ENCODE results near the gene STRA6.
"Not testable (repeated sequence)": the region's sequence is repeated elsewhere in the genome, so short reads cannot be mapped to it uniquely, and the experiment has no call there.

Gene STRA6

DNA sequence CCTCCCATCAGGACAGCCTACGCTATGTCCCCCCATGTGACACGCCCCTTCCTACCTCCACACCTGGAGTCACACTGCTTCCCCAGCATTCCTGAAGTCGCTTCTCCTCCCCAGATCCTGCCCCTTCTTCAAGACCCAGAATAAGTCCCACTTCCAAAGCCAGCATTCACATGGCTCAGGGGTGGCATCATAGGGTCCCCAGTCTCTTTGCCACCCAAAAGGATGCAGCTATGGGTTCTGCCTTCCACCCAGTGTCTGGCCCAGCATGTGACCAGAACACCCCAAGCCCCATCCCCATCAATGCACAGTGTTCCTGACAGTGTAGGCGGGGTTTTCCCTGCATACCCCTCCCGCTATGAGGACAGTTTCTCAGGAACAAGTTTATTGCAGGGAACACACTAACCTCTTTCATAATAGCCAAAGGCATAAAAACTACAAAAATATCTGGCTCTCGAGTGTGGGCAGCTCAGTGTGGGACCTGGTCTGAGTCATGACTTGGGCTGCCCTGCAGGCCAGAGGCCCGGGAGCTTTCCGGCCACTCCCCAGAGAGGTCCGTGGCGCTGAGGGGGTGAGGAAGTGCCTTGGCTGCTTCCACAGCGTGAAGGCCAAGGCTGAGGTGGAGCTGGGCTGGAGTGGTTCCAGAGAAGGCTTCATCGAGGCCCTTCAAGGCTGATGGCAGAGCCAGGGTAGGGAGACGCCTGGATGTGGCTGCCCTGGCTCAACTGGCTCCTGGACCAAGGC, 23.3 kb downstream of the STRA6 start:
- DNase-seq, result no peak

DNA sequence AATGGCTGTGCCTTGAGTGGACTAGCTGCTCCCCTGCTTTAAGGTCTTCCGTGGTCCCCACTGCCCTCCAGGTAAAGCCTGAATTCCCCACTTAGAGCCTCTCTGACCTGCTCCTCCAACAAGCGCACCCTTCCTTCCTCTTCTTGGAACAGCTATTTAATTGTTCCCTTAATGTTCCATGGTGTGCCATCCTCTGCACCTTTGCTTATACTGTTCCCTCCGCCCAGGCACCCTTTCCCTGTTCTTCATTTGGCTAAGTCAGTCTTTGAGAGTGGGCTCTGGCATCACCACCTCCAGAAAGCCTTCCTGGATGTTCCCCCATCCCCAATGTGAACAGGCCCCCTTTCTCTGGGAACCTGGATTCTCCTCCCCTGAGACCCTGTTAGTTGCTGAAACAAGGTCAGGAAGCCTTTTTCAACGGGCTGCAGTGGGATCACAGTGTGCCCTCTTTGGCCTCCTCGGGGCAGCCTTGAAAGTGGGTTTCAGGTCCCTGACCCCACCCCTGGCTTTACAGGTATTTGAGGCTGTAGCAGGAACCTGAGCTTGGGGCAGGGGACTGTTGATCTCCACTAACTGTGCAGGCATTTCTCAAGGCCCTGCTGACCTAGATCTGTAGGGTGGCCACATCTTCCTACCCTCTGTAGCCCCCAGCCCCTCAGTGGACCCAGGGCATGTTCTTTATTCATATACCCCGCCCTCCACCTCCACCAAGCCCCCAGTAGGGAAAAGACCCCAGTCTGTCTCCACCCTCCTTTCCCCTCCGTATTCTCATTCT, 24.1 kb downstream of the STRA6 start:
- DNase-seq, result no peak

DNA sequence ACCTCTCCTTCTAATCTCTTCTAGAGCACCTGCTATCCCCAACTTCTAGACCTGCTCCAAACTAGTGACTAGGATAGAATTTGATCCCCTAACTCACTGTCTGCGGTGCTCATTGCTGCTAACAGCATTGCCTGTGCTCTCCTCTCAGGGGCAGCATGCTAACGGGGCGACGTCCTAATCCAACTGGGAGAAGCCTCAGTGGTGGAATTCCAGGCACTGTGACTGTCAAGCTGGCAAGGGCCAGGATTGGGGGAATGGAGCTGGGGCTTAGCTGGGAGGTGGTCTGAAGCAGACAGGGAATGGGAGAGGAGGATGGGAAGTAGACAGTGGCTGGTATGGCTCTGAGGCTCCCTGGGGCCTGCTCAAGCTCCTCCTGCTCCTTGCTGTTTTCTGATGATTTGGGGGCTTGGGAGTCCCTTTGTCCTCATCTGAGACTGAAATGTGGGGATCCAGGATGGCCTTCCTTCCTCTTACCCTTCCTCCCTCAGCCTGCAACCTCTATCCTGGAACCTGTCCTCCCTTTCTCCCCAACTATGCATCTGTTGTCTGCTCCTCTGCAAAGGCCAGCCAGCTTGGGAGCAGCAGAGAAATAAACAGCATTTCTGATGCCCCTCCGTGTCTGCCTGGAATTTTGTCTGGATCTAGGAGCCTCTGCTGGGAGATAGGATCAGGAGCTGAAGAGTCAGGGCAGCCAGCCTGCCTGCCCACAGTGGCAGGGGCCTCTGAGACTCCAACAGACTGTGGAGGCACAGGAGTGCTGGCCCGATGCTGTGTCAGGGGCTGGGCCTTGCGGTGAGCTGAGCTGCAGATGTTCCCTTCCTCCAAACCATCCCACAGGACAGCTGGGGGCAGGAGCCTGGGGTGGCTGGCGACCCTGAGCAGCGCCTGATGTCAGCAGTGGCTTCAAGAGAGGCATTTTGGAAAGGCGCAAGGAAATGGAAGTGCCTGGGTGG, 26.0 kb downstream of the STRA6 start:
- DNase-seq, result no peak

DNA sequence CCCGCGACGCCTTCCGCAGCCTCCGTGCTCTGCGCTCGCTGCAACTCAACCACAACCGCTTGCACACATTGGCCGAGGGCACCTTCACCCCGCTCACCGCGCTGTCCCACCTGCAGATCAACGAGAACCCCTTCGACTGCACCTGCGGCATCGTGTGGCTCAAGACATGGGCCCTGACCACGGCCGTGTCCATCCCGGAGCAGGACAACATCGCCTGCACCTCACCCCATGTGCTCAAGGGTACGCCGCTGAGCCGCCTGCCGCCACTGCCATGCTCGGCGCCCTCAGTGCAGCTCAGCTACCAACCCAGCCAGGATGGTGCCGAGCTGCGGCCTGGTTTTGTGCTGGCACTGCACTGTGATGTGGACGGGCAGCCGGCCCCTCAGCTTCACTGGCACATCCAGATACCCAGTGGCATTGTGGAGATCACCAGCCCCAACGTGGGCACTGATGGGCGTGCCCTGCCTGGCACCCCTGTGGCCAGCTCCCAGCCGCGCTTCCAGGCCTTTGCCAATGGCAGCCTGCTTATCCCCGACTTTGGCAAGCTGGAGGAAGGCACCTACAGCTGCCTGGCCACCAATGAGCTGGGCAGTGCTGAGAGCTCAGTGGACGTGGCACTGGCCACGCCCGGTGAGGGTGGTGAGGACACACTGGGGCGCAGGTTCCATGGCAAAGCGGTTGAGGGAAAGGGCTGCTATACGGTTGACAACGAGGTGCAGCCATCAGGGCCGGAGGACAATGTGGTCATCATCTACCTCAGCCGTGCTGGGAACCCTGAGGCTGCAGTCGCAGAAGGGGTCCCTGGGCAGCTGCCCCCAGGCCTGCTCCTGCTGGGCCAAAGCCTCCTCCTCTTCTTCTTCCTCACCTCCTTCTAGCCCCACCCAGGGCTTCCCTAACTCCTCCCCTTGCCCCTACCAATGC, 27.1 kb downstream of the STRA6 start:
- no peak for DNase-seq

DNA sequence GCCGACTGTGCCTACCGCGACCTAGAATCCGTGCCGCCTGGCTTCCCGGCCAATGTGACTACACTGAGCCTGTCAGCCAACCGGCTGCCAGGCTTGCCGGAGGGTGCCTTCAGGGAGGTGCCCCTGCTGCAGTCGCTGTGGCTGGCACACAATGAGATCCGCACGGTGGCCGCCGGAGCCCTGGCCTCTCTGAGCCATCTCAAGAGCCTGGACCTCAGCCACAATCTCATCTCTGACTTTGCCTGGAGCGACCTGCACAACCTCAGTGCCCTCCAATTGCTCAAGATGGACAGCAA, 27.7 kb downstream of the STRA6 start:
- DNase-seq, result no peak

DNA sequence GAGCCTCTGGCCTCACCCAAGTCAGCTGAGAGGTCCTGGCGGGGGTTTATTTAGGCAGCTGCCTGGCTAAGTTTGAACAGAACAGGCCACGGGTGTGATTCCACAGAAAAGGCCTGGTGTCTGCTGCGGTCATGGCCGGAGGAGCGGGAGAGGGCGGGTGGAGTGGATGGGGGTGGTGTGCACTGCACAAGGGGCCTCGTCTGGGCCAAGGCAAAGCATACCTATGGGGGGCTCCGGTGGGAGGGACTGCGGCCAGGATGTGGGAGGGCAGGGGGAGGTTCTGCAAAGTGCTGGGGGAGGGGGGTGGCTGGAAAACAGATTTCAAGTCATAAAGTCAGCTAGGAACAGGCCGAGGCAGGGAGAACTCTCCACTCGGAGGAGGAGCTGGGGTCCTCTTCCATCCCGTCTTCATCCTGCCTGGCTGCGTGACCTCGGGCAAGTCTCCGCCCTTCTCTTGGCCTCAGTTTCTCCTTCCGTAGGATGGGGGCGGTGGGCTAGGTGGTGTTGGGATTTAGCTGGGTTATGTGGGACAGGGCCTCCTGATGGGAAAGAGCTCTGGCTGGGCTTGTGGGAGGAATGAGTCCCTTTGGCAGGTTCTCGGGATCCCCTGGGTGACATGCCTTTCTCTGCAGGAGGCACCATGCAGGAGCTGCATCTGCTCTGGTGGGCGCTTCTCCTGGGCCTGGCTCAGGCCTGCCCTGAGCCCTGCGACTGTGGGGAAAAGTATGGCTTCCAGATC, 28.2 kb downstream of the STRA6 start:
- no peak for DNase-seq

DNA sequence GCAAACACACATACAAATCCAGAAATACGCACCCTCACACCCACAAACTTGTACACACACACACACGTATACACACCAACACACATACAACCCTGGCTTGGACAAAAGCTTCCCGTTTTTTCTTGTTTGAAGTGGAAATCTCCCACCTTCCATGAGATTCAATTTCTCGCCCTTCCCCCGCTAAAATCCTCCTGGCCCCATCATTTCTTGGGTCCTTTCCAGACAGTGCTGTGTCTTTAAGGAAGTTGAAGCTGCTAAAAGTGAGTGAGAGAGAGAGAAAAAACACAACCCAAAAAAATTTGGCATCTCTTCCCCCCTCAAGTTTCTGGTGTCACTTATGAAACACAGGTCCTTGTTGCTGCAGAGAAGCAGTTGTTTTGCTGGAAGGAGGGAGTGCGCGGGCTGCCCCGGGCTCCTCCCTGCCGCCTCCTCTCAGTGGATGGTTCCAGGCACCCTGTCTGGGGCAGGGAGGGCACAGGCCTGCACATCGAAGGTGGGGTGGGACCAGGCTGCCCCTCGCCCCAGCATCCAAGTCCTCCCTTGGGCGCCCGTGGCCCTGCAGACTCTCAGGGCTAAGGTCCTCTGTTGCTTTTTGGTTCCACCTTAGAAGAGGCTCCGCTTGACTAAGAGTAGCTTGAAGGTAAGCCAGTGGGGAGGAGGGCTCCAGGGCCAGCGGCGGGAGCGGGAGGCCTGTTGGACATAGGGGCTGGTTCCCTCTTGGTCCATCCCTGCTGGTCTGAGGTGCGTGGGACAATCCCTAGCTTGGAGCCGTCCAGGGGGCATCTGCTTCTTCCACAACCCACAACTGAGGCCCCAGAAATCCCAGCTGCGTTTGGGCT, 29.0 kb downstream of the STRA6 start, which contains the start of gene ISLR:
Gene ISLR, plus strand, starts transcription at position 331 of the 839 bp plus-strand sequence. CDS start 1,149 bp downstream, outside the sequence.
- no peak for DNase-seq

DNA sequence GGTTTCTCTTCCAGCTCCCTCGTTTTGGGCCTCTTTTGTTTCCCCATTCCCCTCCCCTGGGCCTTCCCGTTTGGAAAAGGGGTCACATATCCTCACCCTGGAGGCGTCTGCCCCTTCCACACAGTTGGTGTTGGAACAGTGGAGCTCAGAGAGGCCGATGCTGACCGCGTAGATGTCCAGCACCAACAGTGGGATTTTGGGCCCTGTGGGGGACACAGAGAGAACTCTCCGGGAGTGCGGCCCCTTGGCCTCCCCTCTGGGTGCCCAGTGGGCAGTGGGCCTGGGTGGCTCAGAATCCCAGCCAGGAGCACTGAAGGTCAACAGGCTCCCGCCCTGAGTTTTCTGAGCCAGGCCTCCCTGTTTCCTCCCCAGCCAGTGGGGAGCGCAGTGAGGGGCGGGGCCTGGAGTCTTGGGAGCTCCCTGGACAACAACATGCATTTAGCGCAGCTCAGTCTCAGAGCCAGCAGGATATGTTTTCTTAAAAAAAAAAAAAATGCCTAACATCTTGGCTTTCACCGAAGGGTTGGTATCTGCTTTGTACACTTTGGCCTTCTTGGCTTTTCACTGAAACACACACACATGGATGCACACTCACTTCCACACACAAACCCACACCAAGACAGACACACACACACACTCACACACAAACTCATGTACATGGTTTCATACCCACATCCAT, 29.7 kb downstream of the STRA6 start:
- DNase-seq, result no peak

DNA sequence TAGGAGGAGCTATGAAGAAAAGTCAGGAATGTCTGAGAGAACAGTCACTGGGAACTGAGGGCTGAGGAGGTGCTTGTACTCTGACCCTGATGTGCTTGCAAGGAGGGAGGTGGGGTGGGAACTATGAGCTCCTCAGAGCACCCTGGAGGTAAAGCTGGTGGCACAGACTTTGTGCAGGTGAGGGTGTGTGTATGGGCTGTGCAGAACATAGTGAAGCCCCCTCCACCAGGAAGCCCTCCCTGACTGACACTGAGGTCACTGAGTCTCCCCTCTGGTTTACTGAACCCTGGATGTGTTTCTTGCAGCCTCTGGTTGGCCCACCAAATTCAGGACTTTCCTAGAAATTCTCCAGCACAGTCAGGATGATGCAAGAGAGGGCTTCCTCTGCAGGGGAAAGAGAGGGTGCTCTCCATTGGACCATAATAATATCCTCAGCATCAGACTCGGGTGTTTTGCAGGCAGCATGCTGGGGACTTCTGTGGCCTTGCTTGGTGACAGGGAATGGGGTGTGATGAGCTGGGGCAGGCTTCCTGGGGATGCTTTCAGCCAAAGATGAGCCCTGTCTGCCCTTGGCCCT, 30.5 kb downstream of the STRA6 start:
- no peak for DNase-seq

DNA sequence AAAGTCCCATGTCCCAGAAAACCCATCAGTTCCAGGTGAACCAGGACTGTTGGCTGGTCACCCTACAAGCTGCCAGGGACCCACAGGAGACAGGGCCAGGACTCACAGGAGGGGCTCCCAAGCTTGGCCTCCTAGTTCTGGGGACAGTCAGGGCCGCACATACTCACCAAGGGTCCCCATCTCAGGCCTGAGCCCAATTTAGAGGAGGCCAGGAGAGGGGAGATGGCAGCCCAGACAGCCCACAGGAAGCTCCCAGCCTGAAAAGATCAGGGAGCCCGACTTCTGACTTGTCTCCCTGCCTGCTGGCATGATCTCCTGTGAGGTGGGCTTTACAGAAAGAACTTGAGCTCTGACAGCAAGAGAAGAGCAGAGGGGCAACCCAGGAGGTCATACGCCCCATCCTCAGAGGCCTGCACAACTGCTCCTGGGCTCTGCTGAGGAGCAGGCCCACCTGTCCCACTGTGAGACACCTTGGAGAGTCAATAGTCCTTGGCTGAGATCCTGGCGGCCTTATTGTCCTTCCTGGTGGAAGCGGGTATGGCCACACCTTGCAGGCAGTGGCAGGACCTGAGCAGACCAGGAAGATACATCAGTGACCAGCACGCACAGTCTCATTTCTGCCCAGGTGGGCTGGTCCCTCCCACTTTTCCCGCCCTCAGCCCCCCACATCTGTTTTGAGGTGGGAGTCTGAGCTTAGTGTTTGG, 31.6 kb downstream of the STRA6 start:
- DNase-seq, result peak; percentile 16

DNA sequence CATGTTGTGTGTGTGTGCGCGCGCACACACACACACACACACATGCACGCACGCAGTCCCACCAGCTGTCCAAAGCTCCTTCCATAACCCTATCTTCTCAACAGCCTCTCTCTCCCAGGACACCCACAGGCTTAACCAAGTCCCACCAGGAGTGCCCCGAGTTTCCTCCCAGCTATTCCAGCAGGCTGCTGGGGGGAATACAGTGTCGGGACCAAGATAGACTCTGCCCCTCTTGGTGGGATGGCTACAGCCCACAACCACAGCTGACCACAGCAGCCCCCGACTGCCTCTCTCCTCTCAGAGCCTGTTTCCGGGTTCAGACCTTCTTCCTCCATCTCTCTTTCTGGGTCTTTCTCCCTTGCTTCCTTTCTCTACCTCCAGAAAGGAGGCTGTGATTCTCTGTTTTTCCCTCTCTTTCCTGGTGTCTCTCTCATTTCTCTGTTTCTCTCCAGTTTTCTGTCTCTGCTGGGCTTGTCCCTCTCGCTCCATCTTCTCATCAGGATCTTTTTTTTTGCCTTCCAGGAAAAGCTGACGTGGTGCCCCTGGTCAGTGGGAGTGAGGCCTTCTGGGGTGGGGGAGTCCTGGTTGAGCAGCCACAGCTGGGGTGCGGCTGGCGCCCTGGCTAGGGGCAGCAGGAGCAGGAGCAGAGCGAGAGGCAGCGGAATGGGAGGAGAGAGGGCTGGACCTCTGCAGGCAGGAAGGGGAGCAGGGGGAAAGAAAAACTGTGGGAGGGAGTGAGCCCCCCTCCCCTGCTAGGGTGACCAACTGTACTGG, 32.3 kb downstream of the STRA6 start:
- DNase-seq, result no peak

DNA sequence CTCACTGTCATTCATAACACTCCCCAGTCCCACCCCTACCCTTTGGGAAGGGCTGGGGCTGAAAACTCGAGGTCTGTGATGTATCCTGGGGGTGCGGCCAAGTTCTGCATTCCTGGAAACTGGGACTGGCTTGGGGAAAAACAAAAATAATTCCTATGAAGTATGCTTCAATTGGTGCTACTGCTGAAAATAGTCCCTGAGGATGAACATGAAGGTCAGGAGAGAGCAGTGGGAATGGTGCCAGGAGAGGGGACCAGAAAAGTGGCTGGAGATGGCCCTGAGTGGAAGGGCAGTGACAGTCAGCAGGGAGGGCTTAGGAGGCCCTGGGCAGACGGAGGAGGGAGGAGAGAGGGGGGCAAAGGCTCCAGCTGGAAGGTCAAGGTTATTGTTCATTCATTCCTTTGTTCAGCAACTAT, 33.9 kb downstream of the STRA6 start:
- DNase-seq, result no peak

DNA sequence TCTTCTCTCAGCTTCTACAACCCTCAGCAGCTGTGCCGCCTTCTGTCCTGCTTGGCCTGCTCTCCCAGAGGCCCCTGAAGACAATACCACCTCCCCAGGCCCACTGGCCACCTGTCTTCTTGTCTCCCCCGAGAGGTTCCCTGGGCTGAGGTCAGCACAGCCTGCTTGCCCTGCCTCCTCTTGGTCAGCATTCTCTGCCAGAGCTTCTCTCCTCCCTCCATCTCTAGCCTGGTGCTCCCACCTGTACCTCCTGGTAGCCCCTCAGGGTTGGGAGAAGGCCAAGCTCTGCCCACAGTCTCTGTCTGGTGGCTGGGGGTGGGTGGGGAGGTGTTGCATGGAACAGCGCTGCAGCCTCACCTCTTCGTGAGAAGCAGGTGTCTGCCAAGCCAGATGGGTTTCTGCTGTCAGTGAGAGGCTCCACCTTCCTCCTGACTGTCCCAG, 34.7 kb downstream of the STRA6 start:
- peak; percentile 7 for DNase-seq

DNA sequence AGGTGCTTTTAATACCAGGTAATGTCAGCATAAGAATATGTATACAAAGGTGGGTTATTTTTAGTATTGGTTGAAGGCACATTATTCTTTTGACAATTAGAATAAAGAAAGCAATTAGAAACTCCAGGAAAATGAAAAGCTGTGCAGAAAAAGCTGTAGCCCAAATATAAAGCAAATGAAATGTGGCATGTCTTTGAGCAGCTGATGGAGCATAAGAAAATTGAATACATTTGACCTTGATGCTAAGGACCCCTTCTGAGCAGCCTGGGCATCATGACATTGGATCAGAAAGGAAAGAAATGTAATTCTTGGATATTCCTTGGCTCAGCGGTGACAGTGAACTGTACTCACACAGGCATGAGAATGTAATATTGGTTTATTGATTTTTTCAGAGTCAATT, 37.1 kb downstream of the STRA6 start:
- no peak for DNase-seq

DNA sequence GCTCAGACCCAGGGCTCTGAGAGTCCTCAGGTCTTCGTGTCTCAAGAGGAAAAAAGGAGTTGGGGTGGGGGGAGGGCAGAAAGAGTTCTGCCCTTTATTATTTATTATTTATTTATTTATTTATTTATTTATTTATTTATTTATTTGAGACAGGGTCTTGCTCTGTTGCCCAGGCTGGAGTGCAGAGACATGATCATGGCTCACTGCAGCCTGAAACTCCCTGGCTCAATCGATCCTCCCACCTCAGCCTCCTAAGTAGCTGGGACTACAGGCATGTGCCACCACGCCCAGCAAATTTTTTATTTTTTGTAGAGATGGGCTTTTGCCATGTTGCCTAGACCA, 40.4 kb downstream of the STRA6 start:
- not testable (repeated sequence) for DNase-seq

DNA sequence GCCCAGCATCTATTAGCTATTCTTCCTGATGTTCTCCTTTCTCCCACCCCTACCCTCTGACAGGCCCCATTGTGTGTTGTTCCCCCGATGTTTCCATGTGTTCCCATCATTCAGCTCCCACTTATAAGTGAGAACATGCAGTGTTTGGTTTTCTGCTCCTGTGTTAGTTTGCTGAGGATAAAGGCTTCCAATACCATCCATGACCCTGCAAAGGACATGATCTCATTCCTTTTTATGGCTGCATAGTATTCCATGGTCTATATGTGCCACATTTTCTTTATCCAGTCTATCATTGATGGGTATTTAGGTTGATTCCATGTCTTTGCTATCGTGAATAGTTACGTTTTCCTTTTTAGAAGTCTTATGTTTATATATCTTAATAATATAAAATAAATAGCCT, 42.2 kb downstream of the STRA6 start:
- not testable (repeated sequence) for DNase-seq

DNA sequence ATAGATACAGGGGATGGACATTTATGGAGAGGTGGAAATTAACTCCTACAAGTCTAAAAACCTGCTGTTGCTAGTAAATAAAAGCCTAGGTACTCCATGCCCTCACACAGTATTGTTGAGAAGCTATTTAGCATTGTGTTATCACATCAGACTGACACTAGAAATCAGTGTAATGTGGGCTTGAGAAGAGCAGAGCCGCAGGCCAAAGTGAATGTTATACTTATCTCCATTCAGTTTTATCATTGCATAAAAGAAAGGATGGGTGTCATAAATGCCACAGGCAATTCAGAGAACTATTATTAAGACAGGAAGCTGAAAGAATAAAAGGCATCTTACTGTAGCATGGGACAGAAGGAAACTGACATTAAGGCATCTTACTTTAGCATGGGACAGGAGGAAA, 42.8 kb downstream of the STRA6 start:
- DNase-seq, result no peak

Data from NCI-H146 (cell line).